Fibroblast of mammary gland (primary cell): ENCODE measurements around the gene ARHGAP26.

ENCODE experiments used
- DNase-seq: peaks from one replicate; pipeline ENCODE4 v3.0.0-alpha.2; 2010; ENCODE audit warnings: low read depth
- H3K4me3 ChIP-seq: 2 replicates; pipeline ENCODE4 v1.5.1; 2011; ENCODE audit warnings: low read depth, mild to moderate bottlenecking, low read length, moderate library complexity; ENCODE audit not compliant: control insufficient read depth
- CTCF ChIP-seq: conservative IDR thresholded peaks from 2 replicates; pipeline ENCODE4 v1.5.1; 2011; ENCODE audit warnings: low read depth, low read length, inconsistent platforms; ENCODE audit not compliant: control insufficient read depth, insufficient read depth

Gene ARHGAP26

GRCh38 chr5:143059976-143060765 lies 290.0 kb downstream of the ARHGAP26 start:
- no peak for DNase-seq
- no peak overlapping the region for H3K4me3 ChIP-seq
- TF ChIP-seq CTCF, result no peak

- no peak overlapping the region for H3K4me3 ChIP-seq
- TF ChIP-seq CTCF, result no peak
- peak; percentile 90 for DNase-seq
Measured at GRCh38 chr5:143061161-143061945, 291.2 kb downstream of the ARHGAP26 start.

DNA sequence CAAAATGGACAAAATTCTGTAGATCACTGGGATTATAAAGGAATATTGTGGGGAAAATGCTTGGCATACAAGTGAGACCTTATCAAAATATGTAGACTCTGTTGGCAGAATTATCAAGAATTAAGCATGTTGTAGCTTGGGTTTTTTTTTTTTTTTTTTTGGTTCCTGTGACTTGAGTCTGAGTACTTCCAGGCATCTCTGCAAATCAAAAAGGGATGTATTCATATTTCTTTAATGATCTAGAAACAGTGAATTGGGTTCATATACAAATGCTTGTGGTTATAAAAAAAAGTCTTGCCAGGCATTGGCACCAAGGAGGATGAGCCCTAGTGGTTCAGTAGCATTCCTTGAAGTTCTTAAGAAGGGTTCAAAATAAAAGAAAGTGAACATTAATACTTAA lies 292.2 kb downstream of the ARHGAP26 start:
- no peak for TF ChIP-seq CTCF
- no peak overlapping the region for H3K4me3 ChIP-seq
- DNase-seq, result no peak

DNA sequence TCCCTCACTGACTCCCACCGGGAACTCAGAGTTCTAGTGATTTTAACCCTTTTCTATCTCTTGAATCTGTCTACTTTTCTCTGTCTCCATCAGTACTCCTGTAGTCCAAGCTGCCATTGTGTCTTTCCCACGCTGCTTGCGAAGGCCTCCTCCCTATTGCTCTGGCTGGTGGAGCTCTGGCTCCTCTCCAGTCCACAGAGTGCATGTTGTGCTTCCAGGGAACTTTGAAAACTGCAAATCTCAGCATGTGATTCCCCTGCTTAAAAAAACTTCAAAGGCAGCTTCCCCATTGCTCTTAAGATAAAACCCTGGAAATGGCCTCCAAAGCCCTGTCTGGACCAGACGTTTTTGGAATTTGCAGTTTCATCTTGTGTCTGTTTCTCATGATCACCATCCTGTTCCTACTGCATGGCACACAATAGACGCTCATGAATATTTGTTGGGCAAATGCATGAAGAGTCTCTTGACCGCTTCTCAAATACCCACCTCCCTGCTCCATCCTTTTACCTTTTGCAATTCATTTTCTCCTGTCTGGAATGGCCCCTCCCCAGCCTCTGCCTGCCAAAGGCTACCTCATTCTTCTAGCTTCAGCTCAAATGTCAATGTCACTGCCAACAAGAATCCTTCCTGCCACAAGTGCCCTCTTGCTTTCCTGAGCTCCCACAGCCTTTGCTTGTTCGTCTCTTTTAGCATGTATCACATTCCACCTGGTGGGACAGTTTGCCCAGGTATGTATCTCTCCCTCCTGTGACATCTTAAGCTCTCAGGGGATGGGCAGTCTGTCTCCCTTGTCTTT lies 293.2 kb downstream of the ARHGAP26 start:
- peak; percentile 74 for DNase-seq
- no peak for TF ChIP-seq CTCF
- no peak overlapping the region for H3K4me3 ChIP-seq

DNA sequence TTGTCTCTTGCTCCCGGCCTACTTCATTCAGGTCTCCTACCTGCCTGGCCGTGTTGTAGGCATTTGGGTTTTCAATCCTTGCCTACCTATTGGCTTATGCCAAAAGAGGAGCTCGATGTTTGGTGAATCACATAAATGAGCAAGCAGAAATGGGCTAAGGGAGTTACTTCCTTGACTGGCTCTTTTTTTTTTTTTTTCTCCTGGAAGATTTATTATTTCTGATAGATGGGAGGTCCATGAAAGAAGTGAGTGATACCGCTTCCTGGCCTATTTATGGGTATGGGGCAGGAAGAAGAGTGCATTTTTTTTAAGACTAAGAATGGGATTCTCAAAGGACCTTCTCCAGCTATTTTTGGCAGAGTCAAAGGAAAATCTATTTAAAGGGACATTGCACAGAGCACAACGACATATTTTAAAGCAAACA lies 294.1 kb downstream of the ARHGAP26 start:
- no peak for TF ChIP-seq CTCF
- no peak overlapping the region for H3K4me3 ChIP-seq
- peak; percentile 81 for DNase-seq

DNA sequence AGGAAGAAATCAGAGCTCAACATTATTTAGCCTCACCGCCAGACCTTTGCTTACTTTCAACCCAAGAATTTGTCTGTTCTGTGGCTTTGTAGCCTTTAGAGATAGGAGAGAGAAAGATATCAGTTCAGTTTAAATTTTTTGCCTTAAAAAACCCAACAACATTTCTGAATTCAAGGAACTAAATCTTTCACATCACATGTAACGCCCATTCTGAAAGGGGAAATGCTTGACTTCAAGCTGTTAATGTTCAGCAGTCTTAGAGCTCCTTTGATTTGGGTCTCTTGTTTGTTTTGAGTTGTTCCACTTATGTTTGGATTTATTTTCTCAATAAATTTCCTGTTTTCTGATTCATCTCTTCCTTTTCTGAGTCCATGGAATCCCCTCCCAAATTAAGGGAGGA lies 294.5 kb downstream of the ARHGAP26 start:
- DNase-seq, result no peak
- no peak overlapping the region for H3K4me3 ChIP-seq
- no peak for TF ChIP-seq CTCF
